Endothelial cell of umbilical vein (primary cell): ENCODE measurements around the gene CD163L1. TPM values are rescaled to one million over a fixed set of nuclear protein-coding genes. Genes with fewer than 3 reads are reported as not detected.

Source experiments
- BruUV-seq: library from RNA; stranded (reverse); fragments of 400-500 nt; replicated peaks from 2 replicates; lab custom pipeline; 2021; lab: Mats Ljungman, UMichigan
- CTCF ChIA-PET: fragments of 300-600, 350-600 bp; sonication (Branson Sonifier 250); formaldehyde crosslinking; loops from one replicate; lab custom pipeline; 2021; ENCODE audit warnings: antibody characterized with exemption, inconsistent platforms; lab: Charles Lee
- POLR2A ChIA-PET: fragments of 300-600, 350-600 bp; sonication (Branson Sonifier 250); formaldehyde crosslinking; loops from one replicate; lab custom pipeline; 2021; ENCODE audit warnings: antibody characterized with exemption, inconsistent platforms; lab: Charles Lee
- DNase-seq: peaks from one replicate; pipeline ENCODE4 v3.0.0-alpha.2; 2011; ENCODE audit warnings: low read depth, low spot score
- FAIRE-seq: peaks from 2 replicates; lab custom pipeline; 2011; peaks lifted over from hg19 to GRCh38; lab: Jason Lieb, UNC
- H2AFZ ChIP-seq: 2 replicates; pipeline ENCODE4 v1.6.0; 2012; ENCODE audit warnings: low read depth, low read length, control low read depth, inconsistent platforms
- H3K27ac ChIP-seq: 2 replicates; pipeline ENCODE4 v1.5.1; 2011; ENCODE audit warnings: low read depth, mild to moderate bottlenecking, control low read depth, low read length, moderate library complexity; ENCODE audit not compliant: insufficient read depth
- H3K27me3 ChIP-seq, 2 experiments: 2 replicates each; pipeline versions ENCODE4 v1.6.0 to v1.6.1; 2011; ENCODE audit warnings: low read length in 2 of 2, mixed read lengths in 1 of 2; ENCODE audit not compliant: control insufficient read depth in 2 of 2, insufficient read depth in 2 of 2
- H3K36me3 ChIP-seq, 2 experiments: 2 replicates in 1 of 2; 3 replicates in 1 of 2; pipeline ENCODE4 v1.5.1; 2011; ENCODE audit warnings: low read length in 2 of 2, mild to moderate bottlenecking in 1 of 2, moderate library complexity in 1 of 2; ENCODE audit not compliant: control insufficient read depth in 2 of 2, insufficient read depth in 2 of 2; ENCODE audit errors: extremely low read depth in 1 of 2
- H3K4me1 ChIP-seq: 3 replicates; pipeline ENCODE4 v1.5.1; 2011; ENCODE audit warnings: mild to moderate bottlenecking, low read length; ENCODE audit not compliant: control insufficient read depth, insufficient read depth; ENCODE audit errors: extremely low read depth
- H3K4me2 ChIP-seq: 2 replicates; pipeline ENCODE4 v1.6.1; 2011; ENCODE audit warnings: low read length, control low read depth, mixed read lengths; ENCODE audit not compliant: insufficient read depth
- H3K4me3 ChIP-seq, 3 experiments: fragments of 200-600 bp in 1 of 3; sonication (generic), shearing (Covaris generic) in 1 of 3; replicated peaks in 1 of 3; 2 replicates each; pipeline ENCODE4 v1.5.1; 2011 to 2016; ENCODE audit warnings: control low read depth in 3 of 3, low read length in 3 of 3, mild to moderate bottlenecking in 2 of 3, inconsistent platforms in 1 of 3, low read depth in 1 of 3, moderate library complexity in 1 of 3; ENCODE audit not compliant: insufficient read depth in 1 of 3
- H3K79me2 ChIP-seq: 2 replicates; pipeline ENCODE4 v1.6.0; 2012; ENCODE audit warnings: low read length, inconsistent platforms; ENCODE audit not compliant: control insufficient read depth, insufficient read depth
- H3K9ac ChIP-seq: replicated peaks from 2 replicates; pipeline ENCODE3; 2011; ENCODE audit warnings: low read length, control low read depth; ENCODE audit not compliant: insufficient read depth; ENCODE audit errors: extremely low read depth
- H3K9me1 ChIP-seq: replicated peaks from 3 replicates; pipeline ENCODE4 v1.6.0; 2011; ENCODE audit warnings: mild to moderate bottlenecking, low read length; ENCODE audit not compliant: control insufficient read depth, insufficient read depth; ENCODE audit errors: extremely low read depth
- H3K9me3 ChIP-seq: replicated peaks from 2 replicates; pipeline ENCODE4 v1.5.1; 2012; ENCODE audit warnings: low read length, inconsistent platforms; ENCODE audit not compliant: control insufficient read depth, insufficient read depth
- H4K20me1 ChIP-seq: replicated peaks from 2 replicates; pipeline ENCODE3; 2011; ENCODE audit warnings: mild to moderate bottlenecking, low read length; ENCODE audit not compliant: control insufficient read depth, insufficient read depth; ENCODE audit errors: extremely low read depth
- CTCF ChIP-seq, 2 donors: IDR thresholded peaks; 1 replicate in 1 of 2; 2 replicates in 1 of 2; pipeline ENCODE4 v1.5.1; 2011; ENCODE audit warnings: low read length in 2 of 2, mild to moderate bottlenecking in 2 of 2, moderate library complexity in 2 of 2, control low read depth in 1 of 2, inconsistent platforms in 1 of 2, low read depth in 1 of 2; ENCODE audit not compliant: insufficient read depth in 1 of 2; ENCODE audit errors: extremely low read depth in 1 of 2
- EZH2 ChIP-seq: IDR thresholded peaks from 2 replicates; pipeline ENCODE4 v1.6.1; 2012; ENCODE audit warnings: borderline replicate concordance, low read depth, mild to moderate bottlenecking, moderate library complexity, low read length, inconsistent platforms; ENCODE audit not compliant: severe bottlenecking
- FOS ChIP-seq: IDR thresholded peaks from 2 replicates; pipeline ENCODE4 v1.6.1; 2011; ENCODE audit warnings: mild to moderate bottlenecking, low read length, moderate library complexity, borderline replicate concordance; ENCODE audit not compliant: insufficient read depth
- GATA2 ChIP-seq: IDR thresholded peaks from 2 replicates; pipeline ENCODE4 v1.7.0; 2011; ENCODE audit warnings: low read depth, mild to moderate bottlenecking, moderate library complexity, mixed read lengths, low read length; ENCODE audit not compliant: insufficient read length, insufficient read depth
- MAX ChIP-seq: IDR thresholded peaks from 2 replicates; pipeline ENCODE4 v1.6.1; 2011; ENCODE audit not compliant: insufficient read depth, insufficient read length
- MYC ChIP-seq: IDR thresholded peaks from one replicate; pipeline ENCODE4 v1.6.1; 2011; ENCODE audit warnings: mild to moderate bottlenecking, low read depth, low read length
- POLR2A ChIP-seq: IDR thresholded peaks from 2 replicates; pipeline ENCODE4 v1.6.1; 2012; ENCODE audit warnings: low read depth, mild to moderate bottlenecking, control low read depth, low read length
- dilution Hi-C: fragments of 300-500 bp; cut with MboI; formaldehyde crosslinking; loops from one replicate; pipeline ENCODE4 v1.15.0; 2019; ENCODE audit warnings: low sequenced_read_pairs; ENCODE audit not compliant: extremely low pct_ligation_motif_present
- intact Hi-C: fragments of 100-400 bp; cut with micrococcal nuclease; formaldehyde crosslinking; loops from one replicate; pipeline ENCODE4 v1.10.0; 2022
- polyA plus RNA-seq, 4 experiments: library from polyadenylated mRNA; depleted of rRNA in 3 of 4; stranded (reverse) in 3 of 4; unstranded in 1 of 4; fragments of >200 nt; gene quantifications; 2 replicates each; pipeline versions ENCODE4 v1.2.1 to v1.2.3, GENCODE V29; 2011 to 2012; ENCODE audit warnings: missing spikeins in 1 of 4
- total RNA-seq: library from RNA; stranded (reverse); gene quantifications from 2 replicates; pipeline ENCODE4 v1.2.3, GENCODE V29; 2021

Gene CD163L1
- total and polyA plus RNA-seq, 2 donors (not counting 3 experiments of a cell fraction or from before 2014, with no cell fraction given) = 2.8 to 7.5 TPM

GRCh38 chr12:7411343-7411742, 32.6 kb downstream of the CD163L1 start:
- Histone ChIP-seq H3K9me1 (no peaks in the 10 kb centered on the region), H3K79me2 (no peaks in the 10 kb centered on the region), H3K9ac (no peak overlapping the region), H3K27me3 (no peaks in the 10 kb centered on the region), H3K27ac (no peak overlapping the region), H3K4me2 (no peak overlapping the region), H4K20me1 (no peaks in the 10 kb centered on the region), H3K9me3 (no peaks in the 10 kb centered on the region), H3K4me1 (no peaks in the 10 kb centered on the region), H2AFZ (no peak overlapping the region), H3K36me3 (no peaks in the 10 kb centered on the region), H3K4me3 (no peak overlapping the region)
- no TSS peak for BruUV-seq
- dilution Hi-C loops (no loop called here), intact Hi-C loops (no loop called here)
- POLR2A ChIA-PET = no interaction called here
- FAIRE-seq (no peak), DNase-seq (no peak)
- no peak for TF ChIP-seq MYC
- TF ChIP-seq CTCF (IDR thresholded peaks at IDR 0.05; ENCODE audit: extremely low read depth in 1 of 2, insufficient read depth in 1 of 2, low read depth in 1 of 2, low read length in 2 of 2) = no peak
- no peak for TF ChIP-seq EZH2
- TF ChIP-seq GATA2 = no peak
- TF ChIP-seq FOS = no peak
- TF ChIP-seq POLR2A = no peak
- CTCF ChIA-PET = no interaction called here

- ChIA-PET POLR2A (no interaction called here), CTCF (no interaction called here)
- H3K27me3 ChIP-seq = no peaks in the 10 kb centered on the region
- no peaks in the 10 kb centered on the region for H3K79me2 ChIP-seq
- no peaks in the 10 kb centered on the region for H4K20me1 ChIP-seq
- no peak overlapping the region for H3K4me2 ChIP-seq
- H3K4me3 ChIP-seq = no peak overlapping the region
- no peak for TF ChIP-seq POLR2A
- no peak for TF ChIP-seq MYC
- no peak for TF ChIP-seq MAX
- no peak for TF ChIP-seq EZH2
- no peaks in the 10 kb centered on the region for H3K9me1 ChIP-seq
- no peaks in the 10 kb centered on the region for H3K36me3 ChIP-seq
- no peaks in the 10 kb centered on the region for H3K4me1 ChIP-seq
- intact Hi-C loops (no loop called here), dilution Hi-C loops (no loop called here)
- BruUV-seq = no TSS peak
- FAIRE-seq = no peak
- no peaks in the 10 kb centered on the region for H3K9me3 ChIP-seq
- no peak overlapping the region for H2AFZ ChIP-seq
- no peak overlapping the region for H3K9ac ChIP-seq
- no peak overlapping the region for H3K27ac ChIP-seq
- DNase-seq = no peak
Measured at GRCh38 chr12:7404275-7404674, 39.7 kb downstream of the CD163L1 start.
